Subcutaneous adipose tissue (tissue), 4 donors: ENCODE measurements around the gene CCDC154. TPM values are rescaled to one million over a fixed set of nuclear protein-coding genes. Genes with fewer than 3 reads are reported as not detected.

ENCODE experiments used
- total RNA-seq, 4 donors: library from RNA; depleted of rRNA; stranded (reverse); fragments of >200 nt; gene quantifications; one replicate each; pipeline ENCODE4 v1.1.0, GENCODE V29; 2016
- TF ChIP-seq, protein P1 (sequence below): fragments of 450-650 bp; IDR thresholded peaks from one replicate; pipeline ENCODE4 v1.5.1; 2016; ENCODE audit warnings: low read depth, mild to moderate bottlenecking, control low read depth, antibody characterized with exemption, moderate library complexity

CCDC154 gene
- total RNA-seq, 4 donors from 2014 or later: 0.22 to 0.38 TPM; not detected in 2

- TF ChIP-seq, protein P1, sequence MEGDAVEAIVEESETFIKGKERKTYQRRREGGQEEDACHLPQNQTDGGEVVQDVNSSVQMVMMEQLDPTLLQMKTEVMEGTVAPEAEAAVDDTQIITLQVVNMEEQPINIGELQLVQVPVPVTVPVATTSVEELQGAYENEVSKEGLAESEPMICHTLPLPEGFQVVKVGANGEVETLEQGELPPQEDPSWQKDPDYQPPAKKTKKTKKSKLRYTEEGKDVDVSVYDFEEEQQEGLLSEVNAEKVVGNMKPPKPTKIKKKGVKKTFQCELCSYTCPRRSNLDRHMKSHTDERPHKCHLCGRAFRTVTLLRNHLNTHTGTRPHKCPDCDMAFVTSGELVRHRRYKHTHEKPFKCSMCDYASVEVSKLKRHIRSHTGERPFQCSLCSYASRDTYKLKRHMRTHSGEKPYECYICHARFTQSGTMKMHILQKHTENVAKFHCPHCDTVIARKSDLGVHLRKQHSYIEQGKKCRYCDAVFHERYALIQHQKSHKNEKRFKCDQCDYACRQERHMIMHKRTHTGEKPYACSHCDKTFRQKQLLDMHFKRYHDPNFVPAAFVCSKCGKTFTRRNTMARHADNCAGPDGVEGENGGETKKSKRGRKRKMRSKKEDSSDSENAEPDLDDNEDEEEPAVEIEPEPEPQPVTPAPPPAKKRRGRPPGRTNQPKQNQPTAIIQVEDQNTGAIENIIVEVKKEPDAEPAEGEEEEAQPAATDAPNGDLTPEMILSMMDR: no peak
Measured at GRCh38 chr16:1456951-1457350, 12.6 kb upstream of the CCDC154 start.

DNA sequence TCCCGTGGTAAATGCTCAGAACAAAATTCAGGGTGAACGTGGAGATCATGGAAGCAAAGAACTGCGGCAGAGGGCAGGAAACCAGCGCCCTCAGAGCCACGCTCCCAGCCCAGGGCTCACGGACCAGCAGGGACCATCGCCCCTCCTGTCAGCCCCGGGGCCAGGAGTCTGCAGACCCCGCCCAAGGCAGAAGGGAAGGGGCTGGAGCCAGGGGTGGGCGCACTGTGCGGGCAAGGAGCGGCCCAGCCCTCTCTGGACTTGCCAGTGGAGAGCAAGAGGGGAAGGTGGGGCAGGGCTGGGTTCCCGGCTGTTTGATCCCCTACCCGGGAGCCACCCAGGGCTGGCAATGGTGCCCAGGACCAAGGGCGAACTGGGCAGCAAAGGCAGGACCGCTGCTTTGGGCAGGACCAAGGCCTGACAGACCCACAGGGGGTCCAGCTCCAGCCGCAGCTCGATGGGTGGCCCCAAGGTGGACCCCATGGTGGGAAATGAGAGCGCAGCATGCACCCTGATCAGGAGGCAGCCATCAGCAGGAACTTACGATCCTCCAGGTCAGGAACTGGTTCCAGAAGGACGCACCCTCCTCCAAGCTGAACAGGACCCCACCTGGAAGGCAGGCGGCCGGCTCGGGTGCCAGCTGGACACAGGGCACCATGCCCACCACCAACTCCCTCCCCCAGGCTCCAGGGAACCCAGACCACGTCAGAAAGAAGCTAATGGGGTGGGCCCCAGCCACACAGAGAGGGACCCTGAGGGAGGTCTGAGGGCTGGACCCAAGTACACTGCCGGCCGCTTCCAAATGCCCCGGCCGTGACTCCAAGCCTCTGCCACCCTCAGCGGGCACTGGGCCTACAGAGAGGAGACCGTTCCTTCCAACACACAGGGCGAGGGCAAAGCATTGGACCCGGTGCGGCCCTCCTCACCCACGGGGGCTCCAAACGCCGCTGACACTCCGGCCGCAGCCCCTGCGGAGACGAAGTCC is 11.1 kb upstream of the CCDC154 start:
- TF ChIP-seq, protein P1: no peak

DNA sequence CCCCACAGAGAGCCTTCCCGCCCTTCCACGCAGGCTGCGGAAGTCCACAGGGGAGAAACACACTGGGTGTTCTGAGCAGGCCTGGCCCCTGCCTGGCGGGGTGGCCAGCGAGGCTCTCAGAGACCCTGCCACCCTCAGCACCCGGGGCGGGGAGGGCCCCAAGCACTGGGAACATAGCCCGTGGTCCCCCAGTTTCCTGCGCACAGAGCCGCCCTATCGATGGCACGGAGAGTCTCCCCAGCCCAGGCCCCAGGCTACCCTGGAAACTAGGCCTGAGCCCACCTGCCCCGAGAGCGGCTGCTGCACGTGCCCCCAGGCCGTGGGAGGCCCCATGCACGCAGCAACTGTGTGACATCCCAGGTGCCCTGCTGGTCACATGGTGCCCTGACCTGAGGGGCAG is 10.2 kb upstream of the CCDC154 start:
- TF ChIP-seq, protein P1: no peak

- TF ChIP-seq, protein P1: no peak
Measured at GRCh38 chr16:1453316-1453715, 9.0 kb upstream of the CCDC154 start.

DNA sequence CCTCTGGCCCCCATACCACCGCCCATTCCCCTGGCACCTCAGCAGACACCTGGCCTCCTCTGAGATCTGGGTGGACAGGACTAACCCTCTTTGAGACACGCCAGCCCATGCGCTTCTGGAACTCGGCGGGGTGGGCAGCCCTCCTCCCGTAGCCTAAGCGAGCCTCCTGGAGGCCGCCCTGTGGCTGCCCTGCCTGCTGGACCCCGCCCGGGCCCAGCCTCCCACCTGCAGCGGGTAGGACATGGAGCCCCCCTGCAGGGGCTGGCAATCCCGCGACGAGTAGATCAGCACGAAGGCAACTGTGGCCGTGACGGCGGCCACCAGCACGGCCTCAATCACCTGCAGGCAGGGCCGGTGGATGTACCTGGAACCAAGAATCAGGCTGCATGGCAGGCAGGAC is 8.2 kb upstream of the CCDC154 start:
- TF ChIP-seq, protein P1: no peak

DNA sequence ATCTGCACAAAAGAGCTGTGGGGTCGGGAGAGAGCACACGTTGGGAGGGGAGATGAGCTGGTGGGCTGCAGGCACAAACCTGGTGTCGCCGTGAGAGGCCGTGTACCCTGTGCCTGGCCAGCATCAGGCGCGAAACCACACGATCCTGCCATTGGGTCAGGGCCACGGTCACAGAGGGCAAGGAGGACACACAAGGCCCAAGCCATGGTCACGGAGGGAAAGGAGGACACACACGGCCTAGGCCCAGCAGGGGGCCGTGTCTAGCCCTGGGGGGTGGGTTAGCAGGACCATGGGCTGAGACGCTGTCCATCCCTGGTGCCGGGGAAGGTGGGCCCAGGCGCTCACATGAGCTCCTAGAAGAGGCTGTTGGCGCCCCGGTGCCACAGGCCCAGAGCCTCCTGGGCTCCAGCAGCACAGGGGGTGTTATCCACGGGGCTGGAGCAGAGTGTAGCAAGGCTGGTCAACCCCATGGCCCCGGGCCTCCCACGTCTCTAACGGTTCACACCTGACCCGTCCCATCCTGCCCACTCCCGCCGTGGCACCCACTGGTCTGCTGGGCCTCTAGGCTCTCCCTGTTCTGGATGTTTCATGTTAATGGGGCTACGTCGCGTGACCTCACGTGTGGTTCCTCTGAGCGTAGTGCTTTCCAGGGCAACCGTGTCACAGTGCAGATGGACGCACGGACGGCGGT is 7.5 kb upstream of the CCDC154 start:
- TF ChIP-seq, protein P1: no peak

DNA sequence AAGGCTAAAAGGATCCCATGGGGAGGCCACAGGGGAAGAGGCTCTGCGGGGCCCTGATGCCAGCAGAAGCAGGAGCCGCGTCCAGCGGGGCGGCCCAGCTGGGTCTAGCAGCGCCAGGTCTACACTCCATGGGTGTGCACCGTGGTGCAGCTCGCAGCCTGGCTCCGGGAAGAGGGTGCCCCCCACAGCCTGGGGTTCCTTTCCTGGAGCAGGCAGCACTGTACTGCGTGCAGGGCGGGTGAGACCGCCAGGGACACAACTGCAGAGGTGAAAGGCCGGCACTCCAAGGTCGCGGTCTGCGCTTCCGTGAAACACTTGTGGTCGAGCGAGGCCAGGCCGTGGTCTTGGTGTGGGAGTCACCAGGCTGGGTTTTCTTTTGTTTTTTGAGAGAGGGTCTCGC is 6.5 kb upstream of the CCDC154 start:
- TF ChIP-seq, protein P1: no peak
